ENCODE results near the gene LRCOL1.

DNA sequence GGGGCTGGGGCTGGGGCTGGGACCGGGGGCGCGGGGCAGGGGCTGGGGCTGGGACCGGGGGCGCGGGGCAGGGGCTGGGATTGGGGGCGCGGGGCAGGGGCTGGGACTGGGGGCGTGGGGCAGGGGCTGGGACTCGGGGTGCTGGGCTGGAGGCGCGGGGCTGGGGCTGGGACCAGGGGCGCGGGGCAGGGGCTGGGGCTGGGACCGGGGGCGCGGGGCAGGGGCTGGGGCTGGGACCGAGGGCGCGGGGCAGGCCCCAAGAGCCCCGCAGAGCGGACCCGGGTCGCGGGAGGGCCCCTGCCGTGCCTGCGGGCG lies 8.6 kb upstream of the LRCOL1 start:
- TF ChIP-seq, protein P1, sequence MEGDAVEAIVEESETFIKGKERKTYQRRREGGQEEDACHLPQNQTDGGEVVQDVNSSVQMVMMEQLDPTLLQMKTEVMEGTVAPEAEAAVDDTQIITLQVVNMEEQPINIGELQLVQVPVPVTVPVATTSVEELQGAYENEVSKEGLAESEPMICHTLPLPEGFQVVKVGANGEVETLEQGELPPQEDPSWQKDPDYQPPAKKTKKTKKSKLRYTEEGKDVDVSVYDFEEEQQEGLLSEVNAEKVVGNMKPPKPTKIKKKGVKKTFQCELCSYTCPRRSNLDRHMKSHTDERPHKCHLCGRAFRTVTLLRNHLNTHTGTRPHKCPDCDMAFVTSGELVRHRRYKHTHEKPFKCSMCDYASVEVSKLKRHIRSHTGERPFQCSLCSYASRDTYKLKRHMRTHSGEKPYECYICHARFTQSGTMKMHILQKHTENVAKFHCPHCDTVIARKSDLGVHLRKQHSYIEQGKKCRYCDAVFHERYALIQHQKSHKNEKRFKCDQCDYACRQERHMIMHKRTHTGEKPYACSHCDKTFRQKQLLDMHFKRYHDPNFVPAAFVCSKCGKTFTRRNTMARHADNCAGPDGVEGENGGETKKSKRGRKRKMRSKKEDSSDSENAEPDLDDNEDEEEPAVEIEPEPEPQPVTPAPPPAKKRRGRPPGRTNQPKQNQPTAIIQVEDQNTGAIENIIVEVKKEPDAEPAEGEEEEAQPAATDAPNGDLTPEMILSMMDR (IDR thresholded peaks at IDR 0.05), result no peak
- TF ChIP-seq POLR2A (IDR thresholded peaks at IDR 0.05), result no peak
